ENCODE data around the gene FLRT1.

GRCh38 chr11:64006398-64006797 lies 29.3 kb upstream of the FLRT1 start:
- TF ChIP-seq CTCF (IDR thresholded peaks at IDR 0.05) (no peak), POLR2A (IDR thresholded peaks at IDR 0.05) (no peak)

Measured in lower leg skin (tissue), 3 donors.